Melanocyte of skin (primary cell): ENCODE results near the gene DAB2IP. TPM values are rescaled to one million over a fixed set of nuclear protein-coding genes. Genes with fewer than 3 reads are reported as not detected.

Experiments
- total RNA-seq, 2 donors: library from RNA; depleted of rRNA; stranded (reverse); fragments of >200 nt; gene quantifications; 2 replicates each; pipeline ENCODE4 v1.2.3, GENCODE V29; 2012

DAB2IP gene
- 10 to 100 TPM; 18.0 to 33.7 TPM for total RNA-seq

GRCh38 chr9:121651295-121652020 is at the start of gene DAB2IP:
Gene DAB2IP, plus strand, starts transcription at chr9:121651634. Its CDS starts 142 bp downstream, at chr9:121651776.

Other genes with a start within 250 kb of the DAB2IP start
- gene GGTA1, start 151.8 kb upstream of the DAB2IP start, total RNA-seq, result not detected